H1 (cell line): Measurements from ENCODE around the gene WDR5. TPM values are rescaled to one million over a fixed set of nuclear protein-coding genes. Genes with fewer than 3 reads are reported as not detected.

Source experiments
- polyA plus RNA-seq, 7 experiments: library from polyadenylated mRNA; depleted of rRNA in 3 of 7; stranded (reverse) in 5 of 7; unstranded in 2 of 7; fragments of >200 nt in 5 of 7; fragments of 200-250 nt in 2 of 7; gene quantifications; 1 replicate in 5 of 7; 2 replicates in 1 of 7; 4 replicates in 1 of 7; pipeline versions ENCODE4 v1.2.1 to v1.2.3, GENCODE V29; 2011 to 2013; ENCODE audit warnings: missing spikeins in 2 of 7, mixed read lengths in 2 of 7
- total RNA-seq: library from RNA; stranded (reverse); fragmentation: NEBNext Ultra II Directional; extraction: Animal tissue kit (Norgen Biotek cat#: 25700); gene quantifications from 2 replicates; pipeline ENCODE4 v1.2.1, GENCODE V29; 2021
- TF ChIP-seq, protein P1 (sequence below): fragments of 300-600 bp; sonication (generic); IDR thresholded peaks from 2 replicates; pipeline ENCODE4 v1.7.1; 2012; ENCODE audit warnings: low read length, moderate library complexity, mild to moderate bottlenecking, inconsistent platforms; ENCODE audit not compliant: insufficient replicate concordance

The WDR5 gene
- total and polyA plus RNA-seq, 2 of the 8 experiments (the other 6 are each of a cell fraction or from before 2014, with no cell fraction given): 38.4 to 68.1 TPM

DNA sequence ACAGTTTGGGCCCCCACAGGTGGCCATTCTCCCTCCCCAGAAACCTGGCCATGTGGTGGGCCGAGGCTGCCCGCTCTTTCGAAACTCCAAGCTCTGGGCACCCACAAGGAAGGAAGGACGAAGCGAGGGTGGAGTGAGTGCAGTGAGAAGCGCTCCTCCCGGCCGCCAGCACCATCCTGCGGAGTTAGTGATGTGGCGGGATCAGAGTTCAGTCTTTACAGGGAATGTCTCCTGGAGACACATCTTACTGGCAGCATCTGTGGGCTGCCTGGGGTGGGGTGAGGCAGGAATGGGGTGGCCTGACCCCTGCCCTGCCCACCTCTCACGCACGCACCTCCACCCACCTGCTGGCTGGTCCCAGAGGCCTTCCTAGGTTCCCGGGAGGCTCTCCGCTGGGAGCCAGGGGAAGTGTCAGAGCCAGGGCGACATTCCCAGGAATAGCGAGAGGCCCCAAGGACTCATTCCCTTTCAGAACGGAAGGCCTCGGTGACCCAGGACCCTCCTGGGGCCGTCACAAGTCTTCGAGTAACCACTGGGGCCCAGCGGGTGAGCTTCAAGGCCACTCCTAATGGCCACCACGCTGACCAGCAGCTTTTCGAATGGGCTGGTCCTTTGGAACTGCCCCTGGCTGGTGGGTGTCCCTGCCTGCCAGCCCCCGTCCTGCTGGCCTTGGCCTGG lies 34.0 kb downstream of the WDR5 start (continued):
- TF ChIP-seq, protein P1, sequence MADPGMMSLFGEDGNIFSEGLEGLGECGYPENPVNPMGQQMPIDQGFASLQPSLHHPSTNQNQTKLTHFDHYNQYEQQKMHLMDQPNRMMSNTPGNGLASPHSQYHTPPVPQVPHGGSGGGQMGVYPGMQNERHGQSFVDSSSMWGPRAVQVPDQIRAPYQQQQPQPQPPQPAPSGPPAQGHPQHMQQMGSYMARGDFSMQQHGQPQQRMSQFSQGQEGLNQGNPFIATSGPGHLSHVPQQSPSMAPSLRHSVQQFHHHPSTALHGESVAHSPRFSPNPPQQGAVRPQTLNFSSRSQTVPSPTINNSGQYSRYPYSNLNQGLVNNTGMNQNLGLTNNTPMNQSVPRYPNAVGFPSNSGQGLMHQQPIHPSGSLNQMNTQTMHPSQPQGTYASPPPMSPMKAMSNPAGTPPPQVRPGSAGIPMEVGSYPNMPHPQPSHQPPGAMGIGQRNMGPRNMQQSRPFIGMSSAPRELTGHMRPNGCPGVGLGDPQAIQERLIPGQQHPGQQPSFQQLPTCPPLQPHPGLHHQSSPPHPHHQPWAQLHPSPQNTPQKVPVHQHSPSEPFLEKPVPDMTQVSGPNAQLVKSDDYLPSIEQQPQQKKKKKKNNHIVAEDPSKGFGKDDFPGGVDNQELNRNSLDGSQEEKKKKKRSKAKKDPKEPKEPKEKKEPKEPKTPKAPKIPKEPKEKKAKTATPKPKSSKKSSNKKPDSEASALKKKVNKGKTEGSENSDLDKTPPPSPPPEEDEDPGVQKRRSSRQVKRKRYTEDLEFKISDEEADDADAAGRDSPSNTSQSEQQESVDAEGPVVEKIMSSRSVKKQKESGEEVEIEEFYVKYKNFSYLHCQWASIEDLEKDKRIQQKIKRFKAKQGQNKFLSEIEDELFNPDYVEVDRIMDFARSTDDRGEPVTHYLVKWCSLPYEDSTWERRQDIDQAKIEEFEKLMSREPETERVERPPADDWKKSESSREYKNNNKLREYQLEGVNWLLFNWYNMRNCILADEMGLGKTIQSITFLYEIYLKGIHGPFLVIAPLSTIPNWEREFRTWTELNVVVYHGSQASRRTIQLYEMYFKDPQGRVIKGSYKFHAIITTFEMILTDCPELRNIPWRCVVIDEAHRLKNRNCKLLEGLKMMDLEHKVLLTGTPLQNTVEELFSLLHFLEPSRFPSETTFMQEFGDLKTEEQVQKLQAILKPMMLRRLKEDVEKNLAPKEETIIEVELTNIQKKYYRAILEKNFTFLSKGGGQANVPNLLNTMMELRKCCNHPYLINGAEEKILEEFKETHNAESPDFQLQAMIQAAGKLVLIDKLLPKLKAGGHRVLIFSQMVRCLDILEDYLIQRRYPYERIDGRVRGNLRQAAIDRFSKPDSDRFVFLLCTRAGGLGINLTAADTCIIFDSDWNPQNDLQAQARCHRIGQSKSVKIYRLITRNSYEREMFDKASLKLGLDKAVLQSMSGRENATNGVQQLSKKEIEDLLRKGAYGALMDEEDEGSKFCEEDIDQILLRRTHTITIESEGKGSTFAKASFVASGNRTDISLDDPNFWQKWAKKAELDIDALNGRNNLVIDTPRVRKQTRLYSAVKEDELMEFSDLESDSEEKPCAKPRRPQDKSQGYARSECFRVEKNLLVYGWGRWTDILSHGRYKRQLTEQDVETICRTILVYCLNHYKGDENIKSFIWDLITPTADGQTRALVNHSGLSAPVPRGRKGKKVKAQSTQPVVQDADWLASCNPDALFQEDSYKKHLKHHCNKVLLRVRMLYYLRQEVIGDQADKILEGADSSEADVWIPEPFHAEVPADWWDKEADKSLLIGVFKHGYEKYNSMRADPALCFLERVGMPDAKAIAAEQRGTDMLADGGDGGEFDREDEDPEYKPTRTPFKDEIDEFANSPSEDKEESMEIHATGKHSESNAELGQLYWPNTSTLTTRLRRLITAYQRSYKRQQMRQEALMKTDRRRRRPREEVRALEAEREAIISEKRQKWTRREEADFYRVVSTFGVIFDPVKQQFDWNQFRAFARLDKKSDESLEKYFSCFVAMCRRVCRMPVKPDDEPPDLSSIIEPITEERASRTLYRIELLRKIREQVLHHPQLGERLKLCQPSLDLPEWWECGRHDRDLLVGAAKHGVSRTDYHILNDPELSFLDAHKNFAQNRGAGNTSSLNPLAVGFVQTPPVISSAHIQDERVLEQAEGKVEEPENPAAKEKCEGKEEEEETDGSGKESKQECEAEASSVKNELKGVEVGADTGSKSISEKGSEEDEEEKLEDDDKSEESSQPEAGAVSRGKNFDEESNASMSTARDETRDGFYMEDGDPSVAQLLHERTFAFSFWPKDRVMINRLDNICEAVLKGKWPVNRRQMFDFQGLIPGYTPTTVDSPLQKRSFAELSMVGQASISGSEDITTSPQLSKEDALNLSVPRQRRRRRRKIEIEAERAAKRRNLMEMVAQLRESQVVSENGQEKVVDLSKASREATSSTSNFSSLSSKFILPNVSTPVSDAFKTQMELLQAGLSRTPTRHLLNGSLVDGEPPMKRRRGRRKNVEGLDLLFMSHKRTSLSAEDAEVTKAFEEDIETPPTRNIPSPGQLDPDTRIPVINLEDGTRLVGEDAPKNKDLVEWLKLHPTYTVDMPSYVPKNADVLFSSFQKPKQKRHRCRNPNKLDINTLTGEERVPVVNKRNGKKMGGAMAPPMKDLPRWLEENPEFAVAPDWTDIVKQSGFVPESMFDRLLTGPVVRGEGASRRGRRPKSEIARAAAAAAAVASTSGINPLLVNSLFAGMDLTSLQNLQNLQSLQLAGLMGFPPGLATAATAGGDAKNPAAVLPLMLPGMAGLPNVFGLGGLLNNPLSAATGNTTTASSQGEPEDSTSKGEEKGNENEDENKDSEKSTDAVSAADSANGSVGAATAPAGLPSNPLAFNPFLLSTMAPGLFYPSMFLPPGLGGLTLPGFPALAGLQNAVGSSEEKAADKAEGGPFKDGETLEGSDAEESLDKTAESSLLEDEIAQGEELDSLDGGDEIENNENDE: no peak
